RKO (cell line): ENCODE measurements around the gene KRTAP12-2.

Experiments used
- DNase-seq: peaks from one replicate; pipeline ENCODE4 v3.0.0-alpha.2; 2016; ENCODE audit warnings: low spot score

The KRTAP12-2 gene, protein sequence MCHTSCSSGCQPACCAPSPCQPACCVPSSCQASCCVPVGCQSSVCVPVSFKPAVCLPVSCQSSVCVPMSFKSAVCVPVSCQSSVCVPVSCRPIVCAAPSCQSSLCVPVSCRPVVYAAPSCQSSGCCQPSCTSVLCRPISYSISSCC

DNA sequence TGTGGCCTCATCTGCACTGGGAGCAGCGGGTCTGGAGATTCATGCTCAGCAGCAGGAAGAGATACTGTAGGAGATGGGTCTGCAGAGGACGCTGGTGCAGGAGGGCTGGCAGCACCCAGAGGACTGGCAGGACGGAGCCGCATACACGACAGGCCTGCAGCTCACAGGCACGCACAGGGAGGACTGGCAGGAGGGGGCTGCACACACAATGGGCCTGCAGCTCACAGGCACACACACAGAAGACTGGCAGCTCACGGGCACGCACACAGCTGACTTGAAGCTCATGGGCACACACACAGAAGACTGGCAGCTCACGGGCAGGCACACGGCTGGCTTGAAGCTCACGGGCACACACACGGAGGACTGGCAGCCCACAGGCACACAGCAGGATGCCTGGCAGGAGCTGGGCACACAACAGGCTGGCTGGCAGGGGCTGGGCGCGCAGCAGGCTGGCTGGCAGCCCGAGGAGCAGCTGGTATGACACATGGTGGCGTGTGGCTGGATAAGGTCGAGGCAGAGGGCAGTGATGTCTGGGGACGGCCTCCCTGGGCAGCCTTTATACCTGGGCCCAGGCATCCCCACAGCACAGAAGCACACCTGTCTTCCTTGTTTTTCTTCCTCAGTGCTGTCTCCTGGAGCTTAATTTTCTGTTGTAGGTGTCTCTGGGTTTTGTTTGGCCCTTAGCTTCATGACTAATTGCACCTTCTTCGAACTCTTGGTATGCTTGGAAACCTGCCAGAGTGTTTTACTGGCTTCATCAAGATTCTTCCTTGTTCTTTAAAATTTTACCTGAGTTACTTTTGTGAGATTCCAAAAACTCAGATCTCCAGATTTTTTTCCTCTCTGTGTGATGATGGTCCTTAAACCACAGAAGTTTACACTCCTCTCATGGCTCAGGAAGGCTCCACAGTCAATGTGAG is at the start of gene KRTAP12-2:
Gene KRTAP12-2, minus strand, starts transcription at position 527 of the 920 bp plus-strand sequence. Its CDS starts 41 bp downstream, at position 486.
- DNase-seq = no peak

DNA sequence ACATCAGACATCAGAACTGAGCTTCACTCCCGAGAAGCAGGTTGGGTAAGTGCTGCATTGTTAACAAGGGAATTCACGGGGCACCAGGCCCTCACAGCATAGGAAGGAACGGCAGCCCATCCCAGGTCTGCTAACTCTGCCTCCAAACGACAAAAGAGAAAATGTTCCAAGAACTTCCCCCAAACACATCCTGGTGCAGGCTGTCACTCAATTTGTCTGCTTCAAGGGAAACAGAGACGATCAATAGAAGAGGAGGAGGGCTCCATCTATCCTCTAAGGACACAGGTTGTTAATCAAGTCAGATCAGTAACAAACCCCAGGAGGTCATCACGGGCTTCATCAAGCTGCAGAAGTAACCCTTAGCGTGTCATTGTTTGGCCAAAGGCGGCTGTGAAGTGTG is 48.2 kb upstream of the KRTAP12-2 start:
- DNase-seq = no peak

DNA sequence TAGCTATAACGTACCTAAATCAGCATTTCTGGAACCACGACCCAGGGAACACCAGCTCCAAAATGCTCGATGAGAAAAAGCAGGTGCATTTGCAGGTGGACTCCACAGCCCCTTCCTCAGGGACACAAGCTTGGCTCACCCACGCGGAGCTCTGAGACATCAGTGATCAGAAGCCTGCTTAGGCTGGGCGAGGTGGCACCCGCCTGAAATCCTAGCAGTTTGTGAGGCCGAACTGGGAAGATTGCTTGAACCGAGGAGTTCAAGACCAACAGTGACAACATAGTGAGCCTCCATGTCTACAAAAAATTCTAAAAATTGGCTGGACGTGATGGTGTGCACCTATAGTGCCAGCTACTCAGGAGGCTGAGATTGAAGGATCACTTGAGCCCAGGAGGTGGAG is 47.1 kb upstream of the KRTAP12-2 start:
- DNase-seq = no peak

DNA sequence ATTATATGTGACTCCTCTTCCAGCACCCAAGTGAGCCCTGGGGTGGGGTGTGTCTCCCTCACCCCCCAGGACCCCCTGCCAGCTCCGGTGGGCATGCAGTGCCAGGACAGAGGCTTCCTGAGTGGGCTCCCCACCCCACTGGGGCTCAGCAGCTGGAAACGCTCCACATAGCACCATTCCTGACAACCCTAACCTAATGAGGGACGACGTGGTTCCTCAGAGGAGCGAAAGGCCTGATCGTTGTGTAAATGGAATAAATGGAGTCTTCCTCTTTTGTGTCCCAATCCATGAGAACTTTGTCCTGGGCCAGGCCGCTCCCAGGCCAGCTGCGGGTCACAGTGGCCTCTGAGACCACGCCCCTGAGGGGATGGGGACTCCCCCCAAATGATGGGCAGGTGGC is 46.4 kb upstream of the KRTAP12-2 start:
- no peak for DNase-seq

DNA sequence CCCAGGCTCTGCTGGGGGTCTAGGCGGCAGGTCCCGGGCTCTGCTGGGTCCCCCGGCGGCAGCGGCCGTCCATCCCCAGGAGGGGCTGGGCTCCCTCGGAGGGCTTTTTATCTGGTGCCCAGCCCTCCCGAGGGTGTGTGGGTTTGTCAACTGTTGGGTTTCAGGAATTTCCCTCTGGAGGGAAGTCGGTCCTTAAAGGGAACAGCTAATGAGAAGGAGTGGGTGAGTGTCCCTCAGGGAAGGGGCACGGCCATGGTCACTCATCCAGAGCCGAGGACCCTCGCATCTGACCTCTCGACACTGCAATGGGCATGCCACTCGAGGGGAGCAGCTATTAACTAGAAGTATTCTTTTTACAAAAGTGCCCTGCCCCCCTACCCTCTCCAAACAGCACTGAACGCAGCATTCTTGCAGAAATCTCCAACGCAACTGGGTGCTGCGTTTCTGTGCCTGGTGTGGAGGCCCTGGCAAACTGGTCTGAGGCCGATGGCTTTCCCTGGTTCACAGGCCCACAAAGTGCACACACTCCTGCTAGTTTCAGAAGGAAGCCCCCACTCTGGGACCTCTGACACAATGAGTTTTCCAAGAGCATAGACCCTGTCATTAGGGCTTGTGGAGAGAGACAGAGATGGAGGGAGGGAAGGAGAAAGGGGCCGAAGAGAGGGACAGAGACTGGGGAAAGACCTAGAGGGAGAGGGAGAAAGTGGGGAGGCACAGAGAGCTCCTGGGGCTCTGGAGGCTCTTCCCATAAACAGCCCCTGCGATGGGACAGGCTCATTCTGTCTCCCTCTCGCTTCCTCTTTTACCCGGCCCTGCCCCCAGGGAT is 45.7 kb upstream of the KRTAP12-2 start:
- no peak for DNase-seq

DNA sequence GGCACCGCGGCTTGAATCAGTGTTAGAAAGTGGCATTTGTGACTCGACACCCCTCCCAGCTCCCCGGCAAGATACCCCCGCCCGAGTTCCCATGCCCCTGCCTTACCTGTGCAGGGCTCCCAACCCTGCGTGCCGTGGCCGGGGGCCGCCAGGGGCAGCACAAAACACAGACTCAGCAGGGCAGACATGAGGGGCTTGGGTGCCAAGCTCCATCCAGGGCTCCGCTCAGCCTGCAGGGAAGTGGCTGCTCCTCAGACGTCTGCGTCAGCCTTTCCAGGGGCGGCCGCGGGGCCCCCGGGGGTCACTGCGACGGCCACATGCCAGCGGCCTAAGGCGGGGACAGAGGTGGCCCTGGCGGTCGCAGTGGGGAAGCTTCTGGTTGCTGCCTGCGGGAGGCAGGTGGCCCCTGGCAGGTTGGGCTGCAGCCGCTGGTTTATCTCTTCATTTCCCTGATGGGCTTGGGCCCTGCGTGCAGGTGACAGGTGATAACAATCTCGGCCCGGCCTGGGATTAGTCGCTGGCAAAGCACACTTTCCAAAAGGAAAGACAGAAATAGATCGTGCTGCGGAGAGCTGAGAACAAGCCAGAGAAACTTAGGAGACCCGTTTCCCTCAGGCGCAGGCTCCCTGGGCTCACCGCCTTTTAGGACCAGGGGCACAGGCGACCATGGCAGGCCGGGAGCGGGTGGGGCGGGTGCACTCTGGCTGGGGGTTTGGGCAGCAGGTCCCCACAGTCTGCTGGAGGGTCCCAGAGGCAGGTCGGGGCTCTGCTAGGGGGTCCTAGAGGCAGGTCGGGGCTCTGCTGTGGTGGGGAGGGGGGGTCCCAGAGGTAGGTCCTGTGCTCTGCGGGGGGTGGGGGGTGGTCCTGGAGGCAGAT is 44.8 kb upstream of the KRTAP12-2 start, which contains the start of gene TSPEAR:
Gene TSPEAR, minus strand, starts transcription at position 246 of the 876 bp plus-strand sequence. Its CDS starts 58 bp downstream, at position 188.
- no peak for DNase-seq

DNA sequence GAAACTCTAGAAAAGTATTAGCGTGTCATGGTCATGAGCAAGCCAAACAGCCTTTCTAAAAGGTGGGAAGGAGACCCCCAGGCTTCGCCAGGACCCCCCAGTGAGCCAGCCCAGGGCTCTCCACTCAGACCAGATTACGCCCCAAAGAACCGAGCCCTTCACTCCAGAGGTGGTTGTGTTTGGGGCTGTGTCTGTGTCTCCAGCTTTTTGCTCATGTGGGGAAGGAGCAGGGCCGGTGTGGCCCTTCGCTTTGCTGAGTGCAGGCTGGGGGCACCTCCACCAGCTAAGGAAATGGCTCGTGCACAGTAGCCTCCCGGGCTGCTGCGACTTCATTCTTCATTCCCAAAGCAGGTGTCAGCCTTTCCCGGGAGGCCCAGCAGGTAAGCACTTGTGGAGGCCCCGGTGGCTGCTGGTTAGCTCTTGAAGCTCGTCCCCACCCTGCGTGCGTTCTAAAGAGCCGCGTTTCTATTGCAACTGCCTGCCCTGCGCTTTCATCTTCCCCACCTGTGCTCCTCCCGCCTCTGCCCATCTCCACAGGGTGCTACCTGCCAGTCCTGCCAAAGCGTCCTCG is 44.1 kb upstream of the KRTAP12-2 start:
- no peak for DNase-seq

DNA sequence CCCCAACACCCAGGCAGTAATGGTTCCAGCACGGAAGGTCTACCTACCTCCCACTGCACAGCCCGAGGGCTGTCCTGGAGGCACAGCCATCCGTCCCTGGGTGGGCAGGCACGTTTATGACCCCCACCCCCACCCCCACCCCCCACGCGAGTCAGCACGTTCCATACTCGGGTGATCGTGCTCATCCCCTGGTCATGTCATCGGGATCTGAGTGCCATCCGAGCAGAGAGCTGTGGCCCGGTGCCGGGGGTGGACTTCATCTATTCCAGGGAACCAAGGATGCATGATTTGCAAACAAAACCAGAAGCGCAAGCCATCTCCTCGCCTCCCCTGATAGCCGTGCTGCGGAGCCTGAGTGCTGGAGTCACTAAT is 43.6 kb upstream of the KRTAP12-2 start:
- no peak for DNase-seq

DNA sequence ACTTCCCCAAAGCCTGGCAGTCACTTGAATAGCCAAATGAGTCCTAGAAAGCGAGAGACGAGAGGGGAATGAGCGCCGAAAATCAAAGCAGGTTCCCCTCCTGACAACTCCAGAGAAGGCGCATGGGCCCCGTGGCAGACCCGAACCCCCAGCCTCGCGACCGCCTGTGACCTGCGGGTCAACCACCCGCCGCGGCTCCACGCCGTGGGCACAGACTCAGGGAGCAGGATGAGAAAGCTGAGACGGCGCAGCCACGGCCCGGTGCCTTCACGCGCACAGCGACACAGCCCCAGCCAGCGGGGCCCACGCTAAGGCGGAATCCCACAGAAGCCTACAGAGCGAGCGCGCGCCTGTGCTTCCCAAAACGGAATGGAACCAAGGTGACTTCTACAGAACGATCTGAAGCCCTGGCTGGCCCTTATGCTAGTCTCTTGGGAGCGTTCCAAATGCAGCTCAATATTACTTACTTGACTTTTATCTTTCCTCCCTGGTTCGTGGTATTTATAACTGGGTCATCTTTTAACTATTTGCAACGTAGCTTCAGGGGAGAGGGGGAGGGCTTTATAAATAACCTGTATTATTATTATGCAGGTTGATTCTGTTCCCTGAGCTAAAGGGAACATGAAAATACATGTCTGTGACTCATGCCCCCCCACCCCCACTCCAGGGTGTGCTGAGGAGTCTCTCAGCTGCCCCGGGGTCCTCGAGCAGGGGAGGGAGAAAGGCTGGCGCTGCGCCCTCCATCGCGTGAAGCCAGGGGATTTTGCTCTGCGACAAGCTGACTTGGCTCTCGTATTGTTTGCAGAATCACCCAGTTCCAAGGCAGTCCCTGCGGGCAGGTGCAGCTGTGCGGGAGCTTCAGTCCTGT is 42.9 kb upstream of the KRTAP12-2 start:
- no peak for DNase-seq

DNA sequence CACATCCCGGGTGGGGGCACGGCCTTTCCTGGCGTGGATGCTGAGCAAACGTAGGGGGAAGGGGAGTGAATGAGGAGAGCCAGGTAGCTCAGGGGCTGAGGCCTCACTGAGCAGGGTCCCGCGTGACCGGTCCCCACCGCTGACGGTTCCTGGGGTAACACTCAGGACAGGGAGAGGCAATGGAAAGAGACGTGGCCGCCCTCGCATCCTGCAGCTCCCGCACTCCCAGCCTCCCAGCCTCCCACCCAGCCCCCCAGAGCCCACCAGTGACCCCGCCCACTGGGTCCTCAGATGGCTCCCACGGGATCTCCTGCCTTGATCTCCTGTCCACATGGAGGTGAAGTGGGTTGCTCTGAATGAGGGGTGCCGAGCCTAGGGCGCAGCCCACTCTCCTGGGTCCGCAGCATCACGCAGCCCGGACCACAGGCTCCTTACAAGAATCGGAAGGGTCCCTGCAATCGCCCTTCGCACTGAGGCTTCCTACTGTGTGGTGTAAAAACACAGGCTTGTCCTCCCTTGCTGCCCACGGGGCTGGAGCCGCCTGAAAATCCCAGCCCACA is 42.2 kb upstream of the KRTAP12-2 start:
- no peak for DNase-seq

DNA sequence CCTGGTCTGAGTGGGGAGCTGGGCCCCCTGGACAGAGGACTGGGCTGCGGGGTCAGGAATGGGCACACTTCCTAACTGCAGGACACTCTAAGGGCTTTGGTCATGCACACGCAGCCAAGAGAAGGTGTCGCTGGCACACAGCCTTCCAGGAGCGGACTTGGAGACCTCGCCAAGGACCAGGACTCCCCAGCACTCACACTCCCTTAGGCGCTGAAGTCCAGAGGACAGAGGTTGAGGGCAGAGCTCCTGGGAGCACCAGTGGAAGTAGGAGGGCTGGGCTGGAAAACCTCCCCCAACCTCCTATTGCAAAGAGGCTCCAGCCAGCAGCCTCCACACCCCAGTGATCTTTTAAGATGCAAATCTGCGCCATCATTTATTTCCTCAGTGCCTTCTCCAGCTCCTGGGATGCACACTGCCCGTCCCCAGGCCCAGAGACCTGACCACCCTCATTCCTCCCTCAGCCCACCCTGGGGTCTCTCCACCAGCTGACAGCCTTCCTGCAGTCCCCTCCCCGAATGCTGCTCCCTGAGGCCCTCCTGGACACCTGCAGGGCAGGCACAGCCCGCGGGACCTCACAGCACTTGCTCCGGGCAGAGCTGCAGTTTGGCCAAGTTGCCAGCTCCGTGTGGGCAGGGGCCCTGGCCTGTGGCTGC is 41.6 kb upstream of the KRTAP12-2 start:
- no peak for DNase-seq

DNA sequence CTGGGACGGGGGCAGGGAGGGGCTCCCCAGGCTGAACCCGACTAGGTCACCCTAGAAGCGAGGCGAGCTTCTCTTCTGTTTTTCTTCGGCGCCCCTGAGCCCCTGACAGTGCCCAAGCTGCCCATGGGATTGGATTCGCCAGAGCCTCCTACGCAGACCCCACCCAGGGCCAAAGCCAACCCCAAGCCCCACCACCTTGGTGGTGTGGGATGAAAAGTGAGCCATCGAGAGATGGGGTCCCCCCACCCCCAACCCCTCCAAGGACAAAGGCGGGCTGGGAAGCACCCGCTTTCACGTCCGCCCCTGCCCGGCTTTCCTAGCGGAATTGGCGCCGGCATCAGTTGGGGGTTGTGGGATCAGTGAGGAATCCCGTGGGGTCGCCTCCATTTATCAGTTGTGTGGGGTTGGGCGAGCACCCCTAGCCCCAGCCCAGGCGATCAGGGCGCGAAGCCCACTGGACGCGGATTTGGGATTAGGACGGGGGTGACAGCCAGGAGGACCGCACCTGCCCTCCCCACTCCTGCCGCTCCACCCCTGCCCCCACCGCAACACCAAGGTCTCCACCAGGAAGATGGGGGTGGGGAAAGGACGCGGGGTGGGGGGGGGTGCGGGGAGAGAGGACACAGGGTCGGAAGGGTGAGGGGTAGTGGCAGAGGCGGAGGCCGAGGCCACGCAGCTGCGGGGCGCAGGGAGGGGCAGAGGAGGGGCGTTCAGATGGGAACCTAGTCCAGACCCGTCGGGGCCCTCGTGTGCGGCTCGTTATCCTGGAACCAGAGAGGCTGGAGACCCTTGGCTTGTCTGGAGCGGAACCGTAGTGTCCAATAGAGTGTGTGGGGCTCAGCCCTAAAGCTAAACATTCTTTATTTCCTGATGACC is 40.2 kb upstream of the KRTAP12-2 start:
- DNase-seq = no peak

DNA sequence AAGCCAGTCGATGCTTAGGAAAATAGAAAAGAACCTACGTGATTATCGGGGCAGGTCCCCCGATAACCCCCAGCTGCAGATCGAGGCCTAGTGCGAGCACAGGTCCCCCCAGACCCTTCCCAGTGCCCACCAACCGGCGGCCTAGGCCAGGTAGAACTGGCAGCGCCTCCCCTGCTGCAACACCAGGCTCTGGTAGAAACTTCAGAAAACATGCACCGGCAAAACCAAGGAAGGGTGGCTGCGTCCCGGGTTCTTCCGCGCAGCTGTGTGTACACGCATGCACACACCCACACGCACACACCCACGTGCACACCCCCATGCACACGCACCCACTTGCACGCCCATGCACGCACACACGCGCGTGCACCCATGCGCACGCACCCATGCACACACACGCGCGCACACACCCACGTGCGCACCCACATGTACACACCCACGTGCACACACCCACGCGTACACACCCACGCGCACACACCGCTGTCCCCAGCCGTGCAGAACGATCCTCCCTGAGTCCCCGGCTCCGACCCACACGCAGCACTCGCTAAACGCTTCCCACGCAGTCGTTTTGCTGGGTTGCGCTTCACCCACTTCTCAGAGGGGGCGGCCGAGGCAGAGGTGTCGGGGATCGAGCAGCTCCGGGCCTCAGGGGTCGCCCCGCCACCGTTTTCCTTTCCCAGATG is 39.4 kb upstream of the KRTAP12-2 start:
- no peak for DNase-seq

DNA sequence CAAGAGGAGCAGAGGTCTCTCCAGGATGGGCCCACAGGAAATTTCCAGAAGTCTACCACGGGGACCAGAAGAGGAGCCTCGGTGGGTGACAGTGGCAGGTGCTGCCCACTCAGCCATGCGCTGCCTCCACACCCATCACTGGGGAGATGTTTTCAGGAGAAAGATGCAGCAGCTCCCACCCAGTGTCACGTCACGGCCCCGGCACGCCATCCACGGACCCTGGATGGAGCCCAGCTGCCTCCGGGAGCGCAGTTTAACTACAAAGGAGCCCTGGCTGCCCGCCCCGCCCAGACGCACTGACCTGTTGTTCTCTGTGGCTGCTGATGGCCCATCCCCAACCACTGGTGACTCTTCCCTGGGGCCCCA is 37.9 kb upstream of the KRTAP12-2 start:
- DNase-seq = no peak

DNA sequence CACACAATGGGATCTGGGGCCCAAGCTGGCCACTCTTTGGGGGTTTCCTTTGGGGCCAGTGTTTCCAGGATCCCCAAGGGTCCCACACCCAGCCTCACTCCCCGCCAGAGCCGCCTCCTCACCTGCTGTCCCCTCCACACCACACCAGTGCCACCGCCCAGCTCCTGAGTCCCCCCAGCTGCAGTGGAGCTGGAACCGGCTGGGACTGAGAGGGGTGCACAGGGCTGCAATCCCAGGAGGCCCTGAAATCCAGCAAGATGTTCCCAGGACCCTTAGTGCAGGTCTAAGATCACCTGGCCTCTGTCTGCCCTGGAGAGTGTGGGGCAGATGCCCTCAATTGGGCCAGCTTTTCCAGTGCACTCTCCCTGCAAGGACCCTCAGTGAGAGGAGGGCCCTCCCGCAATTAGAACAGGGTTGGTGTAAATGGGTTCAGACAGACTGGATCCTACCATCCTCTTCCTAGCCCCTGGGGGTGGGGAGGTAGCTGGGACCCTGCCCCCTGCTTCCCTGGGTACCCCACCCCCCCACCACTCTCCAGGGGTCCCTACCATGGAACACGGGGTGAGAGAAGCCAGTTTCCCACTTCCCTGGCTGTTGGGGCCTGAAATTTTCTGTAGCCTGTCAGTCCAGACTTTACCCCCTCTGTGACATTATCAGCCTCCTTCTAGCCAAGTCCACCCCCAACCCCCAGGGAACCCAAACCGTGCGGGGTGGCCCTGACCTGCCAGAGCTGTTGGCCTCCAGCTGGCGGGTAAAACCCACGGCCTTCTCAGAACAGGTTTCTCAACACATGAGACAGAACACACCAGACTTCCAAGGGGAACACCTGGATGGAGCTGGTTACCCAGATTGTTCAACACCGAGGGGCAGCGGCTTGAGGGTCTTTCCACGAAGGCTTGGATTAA is 37.3 kb upstream of the KRTAP12-2 start:
- DNase-seq = no peak

DNA sequence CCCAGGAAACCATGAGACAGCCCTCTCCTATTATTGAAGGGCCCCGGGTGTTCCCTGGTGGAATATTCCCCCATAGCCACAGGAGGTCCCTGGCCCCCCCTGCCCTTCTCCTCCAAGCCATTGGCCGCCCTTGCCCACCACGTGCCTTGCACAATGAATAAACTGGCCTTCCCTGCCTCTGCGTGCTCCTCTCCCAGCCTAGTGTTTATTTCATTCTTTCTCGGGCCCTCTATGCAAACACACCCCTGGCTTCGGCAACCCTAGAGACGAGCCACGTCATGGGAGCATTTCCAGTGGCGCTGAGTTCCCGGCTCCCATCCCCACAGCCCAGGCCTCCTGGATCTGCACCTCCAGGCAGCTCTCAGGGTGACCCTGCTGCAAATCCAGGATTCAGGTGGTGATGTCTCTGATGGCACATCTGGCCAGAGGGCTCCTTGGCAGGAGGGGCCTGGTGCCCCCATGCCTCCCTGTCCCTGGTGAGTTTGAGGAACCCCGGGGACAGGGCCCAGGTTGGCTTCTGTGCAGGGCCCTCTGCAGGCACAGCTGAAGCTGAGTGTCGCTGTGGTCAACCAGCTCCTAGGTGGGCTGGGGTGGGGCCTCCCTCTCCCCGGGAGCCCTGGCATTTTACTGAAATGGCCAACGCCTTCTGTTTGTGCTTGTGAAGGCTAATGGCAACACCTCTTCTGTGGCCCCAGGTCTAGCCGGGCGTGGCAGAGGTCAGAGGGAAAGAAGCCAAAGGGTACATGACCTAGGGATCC is 36.4 kb upstream of the KRTAP12-2 start:
- DNase-seq = no peak
